Astrocyte (in vitro differentiated cells and primary cell): ENCODE data around the gene IDUA. TPM values are rescaled to one million over a fixed set of nuclear protein-coding genes. Genes with fewer than 3 reads are reported as not detected.

ENCODE experiments used
- DNase-seq: peaks from one replicate; pipeline ENCODE4 v3.0.0-alpha.2; 2010; ENCODE audit warnings: low read depth
- FAIRE-seq: peaks from 2 replicates; lab custom pipeline; 2011; peaks lifted over from hg19 to GRCh38; lab: Jason Lieb, UNC
- H2AFZ ChIP-seq: 2 replicates; pipeline ENCODE4 v1.6.0; 2012; ENCODE audit warnings: low read depth, low read length, inconsistent platforms
- H3K27ac ChIP-seq: 2 replicates; pipeline ENCODE4 v1.5.1; 2011; ENCODE audit warnings: low read depth, low read length, inconsistent platforms
- H3K27me3 ChIP-seq: 2 replicates; pipeline ENCODE4 v1.6.0; 2011; ENCODE audit warnings: low read length, inconsistent platforms; ENCODE audit not compliant: insufficient read depth
- H3K36me3 ChIP-seq: 2 replicates; pipeline ENCODE4 v1.5.1; 2011; ENCODE audit warnings: low read length, inconsistent platforms; ENCODE audit not compliant: insufficient read depth
- H3K4me1 ChIP-seq: 2 replicates; pipeline ENCODE4 v1.5.1; 2011; ENCODE audit warnings: low read length, inconsistent platforms; ENCODE audit not compliant: insufficient read depth
- H3K4me2 ChIP-seq: 2 replicates; pipeline ENCODE4 v1.6.0; 2012; ENCODE audit warnings: low read length, inconsistent platforms
- H3K4me3 ChIP-seq: 2 replicates; pipeline ENCODE4 v1.5.1; 2011; ENCODE audit warnings: low read depth, mild to moderate bottlenecking, low read length, inconsistent platforms; ENCODE audit not compliant: insufficient read depth
- H3K79me2 ChIP-seq: 2 replicates; pipeline ENCODE4 v1.6.0; 2012; ENCODE audit warnings: mild to moderate bottlenecking, low read length, inconsistent platforms; ENCODE audit not compliant: insufficient read depth
- H3K9ac ChIP-seq: 2 replicates; pipeline ENCODE4 v1.6.0; 2012; ENCODE audit warnings: mild to moderate bottlenecking, low read length, inconsistent platforms
- H3K9me3 ChIP-seq: 2 replicates; pipeline ENCODE4 v1.5.1; 2012; ENCODE audit warnings: low read depth, mild to moderate bottlenecking, low read length, inconsistent platforms; ENCODE audit not compliant: insufficient read depth
- H4K20me1 ChIP-seq: 2 replicates; pipeline ENCODE4 v1.6.0; 2012; ENCODE audit warnings: low read length, inconsistent platforms; ENCODE audit not compliant: insufficient read depth
- H3K27ac Mint-ChIP-seq: one replicate; pipeline ENCODE4 v1.8.0; 2021; ENCODE audit warnings: mild to moderate bottlenecking, mixed read lengths; ENCODE audit not compliant: unreplicated experiment
- H3K27me3 Mint-ChIP-seq: one replicate; pipeline ENCODE4 v1.8.0; 2021; ENCODE audit warnings: low read depth, mixed read lengths; ENCODE audit not compliant: unreplicated experiment
- H3K36me3 Mint-ChIP-seq: one replicate; pipeline ENCODE4 v1.8.0; 2021; ENCODE audit warnings: low read depth, mixed read lengths; ENCODE audit not compliant: unreplicated experiment
- H3K4me1 Mint-ChIP-seq: one replicate; pipeline ENCODE4 v1.8.0; 2021; ENCODE audit warnings: low read depth, mixed read lengths; ENCODE audit not compliant: unreplicated experiment
- H3K4me3 Mint-ChIP-seq: one replicate; pipeline ENCODE4 v1.8.0; 2021; ENCODE audit warnings: mild to moderate bottlenecking, moderate library complexity, mixed read lengths; ENCODE audit not compliant: unreplicated experiment
- H3K9me3 Mint-ChIP-seq: one replicate; pipeline ENCODE4 v1.8.0; 2021; ENCODE audit warnings: mild to moderate bottlenecking, mixed read lengths; ENCODE audit not compliant: unreplicated experiment
- CTCF ChIP-seq: IDR thresholded peaks from 2 replicates; pipeline ENCODE4 v1.5.1; 2011; ENCODE audit warnings: low read depth, mild to moderate bottlenecking, inconsistent platforms, low read length, moderate library complexity; ENCODE audit not compliant: insufficient read depth
- EZH2 ChIP-seq: IDR thresholded peaks from 2 replicates; pipeline ENCODE4 v1.6.1; 2012; ENCODE audit warnings: mild to moderate bottlenecking, low read length, inconsistent platforms; ENCODE audit not compliant: insufficient read depth
- total RNA-seq: library from RNA; stranded (reverse); gene quantifications from 2 replicates; pipeline ENCODE4 v1.2.1, GENCODE V29; 2021

The IDUA gene
- total RNA-seq, 1 donor from 2014 or later: 20.5 TPM

- Histone ChIP-seq H3K27me3 (peaks cover 22% of the 10 kb centered on the region), H4K20me1 (peaks cover 30% of the 10 kb centered on the region), H3K36me3 (no peaks in the 10 kb centered on the region), H3K9me3 (no peaks in the 10 kb centered on the region), H3K4me2 (peak overlapping the region; percentile 87), H3K27ac (no peak overlapping the region), H3K4me1 (peaks cover 28% of the 10 kb centered on the region), H3K4me3 (peak overlapping the region; percentile 52), H3K79me2 (peaks cover 26% of the 10 kb centered on the region), H2AFZ (peak overlapping the region; percentile 56), H3K9ac (no peak overlapping the region)
- H3K36me3 Mint-ChIP-seq: peaks cover 4% of the 10 kb centered on the region
- no peak for TF ChIP-seq EZH2
- TF ChIP-seq CTCF: no peak
- peak overlapping the region; percentile 69 for H3K27ac Mint-ChIP-seq
- H3K4me1 Mint-ChIP-seq: peaks cover 4% of the 10 kb centered on the region
- H3K27me3 Mint-ChIP-seq: peaks cover 29% of the 10 kb centered on the region
- H3K4me3 Mint-ChIP-seq: peak overlapping the region; percentile 66
- peaks cover 5% of the 10 kb centered on the region for H3K9me3 Mint-ChIP-seq
- FAIRE-seq: no peak
- DNase-seq: peak; percentile 58
These were observed 23.7 kb downstream of the IDUA start for GRCh38 chr4:1010395-1011021.

GRCh38 chr4:1011022-1011665, 24.3 kb downstream of the IDUA start, which contains the start of gene FGFRL1:
FGFRL1 (plus strand) TSS chr4:1011626; CDS start chr4:1012486, 860 bp downstream.
- H3K4me3 ChIP-seq: peak within 1 kb of the TSS; percentile 58
- H3K4me1 ChIP-seq: peaks cover 28% of the 10 kb centered on the region
- H2AFZ ChIP-seq: peak within 1 kb of the TSS; percentile 47
- TF ChIP-seq EZH2: no peak
- TF ChIP-seq CTCF: no peak
- no peaks in the 10 kb centered on the region for H3K36me3 ChIP-seq
- Mint-ChIP-seq H3K27me3 (peaks cover 28% of the 10 kb centered on the region), H3K27ac (peak within 1 kb of the TSS; percentile 69), H3K4me1 (peaks cover 2% of the 10 kb centered on the region), H3K4me3 (peak within 1 kb of the TSS; percentile 66), H3K9me3 (peaks cover 5% of the 10 kb centered on the region), H3K36me3 (peaks cover 4% of the 10 kb centered on the region)
- H3K79me2 ChIP-seq: peaks cover 32% of the 10 kb centered on the region
- peak within 1 kb of the TSS; percentile 71 for H3K9ac ChIP-seq
- peaks cover 20% of the 10 kb centered on the region for H3K27me3 ChIP-seq
- H4K20me1 ChIP-seq: peaks cover 37% of the 10 kb centered on the region
- no peak within 1 kb of the TSS for H3K27ac ChIP-seq
- no peaks in the 10 kb centered on the region for H3K9me3 ChIP-seq
- FAIRE-seq (no peak), DNase-seq (peak; percentile 64)
- H3K4me2 ChIP-seq: peak within 1 kb of the TSS; percentile 87

- no peak overlapping the region for H2AFZ ChIP-seq
- Mint-ChIP-seq H3K27ac (no peak overlapping the region), H3K4me3 (no peak overlapping the region), H3K9me3 (peaks cover 5% of the 10 kb centered on the region), H3K4me1 (peaks cover 2% of the 10 kb centered on the region), H3K27me3 (peaks cover 24% of the 10 kb centered on the region), H3K36me3 (peaks cover 4% of the 10 kb centered on the region)
- no peak overlapping the region for H3K27ac ChIP-seq
- H3K4me2 ChIP-seq: no peak overlapping the region
- TF ChIP-seq CTCF (no peak), EZH2 (no peak)
- peaks cover 42% of the 10 kb centered on the region for H4K20me1 ChIP-seq
- no peak overlapping the region for H3K4me3 ChIP-seq
- FAIRE-seq: no peak
- H3K36me3 ChIP-seq: no peaks in the 10 kb centered on the region
- no peak for DNase-seq
- H3K9ac ChIP-seq: no peak overlapping the region
- peaks cover 28% of the 10 kb centered on the region for H3K4me1 ChIP-seq
- H3K9me3 ChIP-seq: no peaks in the 10 kb centered on the region
- peaks cover 20% of the 10 kb centered on the region for H3K27me3 ChIP-seq
- peaks cover 37% of the 10 kb centered on the region for H3K79me2 ChIP-seq
These were observed 24.8 kb downstream of the IDUA start for GRCh38 chr4:1011666-1012033.
